ENCODE measurements around the gene RETREG3. TPM values are rescaled to one million over a fixed set of nuclear protein-coding genes. Genes with fewer than 3 reads are reported as not detected.
A peak's percentile ranks its signal among the peaks of the same experiment; 100 is the strongest.

RETREG3 gene
- total and polyA plus RNA-seq, 2 of the 13 experiments (the other 11 are each of a cell fraction or from before 2014, with no cell fraction given): 47.0 to 55.8 TPM

DNA sequence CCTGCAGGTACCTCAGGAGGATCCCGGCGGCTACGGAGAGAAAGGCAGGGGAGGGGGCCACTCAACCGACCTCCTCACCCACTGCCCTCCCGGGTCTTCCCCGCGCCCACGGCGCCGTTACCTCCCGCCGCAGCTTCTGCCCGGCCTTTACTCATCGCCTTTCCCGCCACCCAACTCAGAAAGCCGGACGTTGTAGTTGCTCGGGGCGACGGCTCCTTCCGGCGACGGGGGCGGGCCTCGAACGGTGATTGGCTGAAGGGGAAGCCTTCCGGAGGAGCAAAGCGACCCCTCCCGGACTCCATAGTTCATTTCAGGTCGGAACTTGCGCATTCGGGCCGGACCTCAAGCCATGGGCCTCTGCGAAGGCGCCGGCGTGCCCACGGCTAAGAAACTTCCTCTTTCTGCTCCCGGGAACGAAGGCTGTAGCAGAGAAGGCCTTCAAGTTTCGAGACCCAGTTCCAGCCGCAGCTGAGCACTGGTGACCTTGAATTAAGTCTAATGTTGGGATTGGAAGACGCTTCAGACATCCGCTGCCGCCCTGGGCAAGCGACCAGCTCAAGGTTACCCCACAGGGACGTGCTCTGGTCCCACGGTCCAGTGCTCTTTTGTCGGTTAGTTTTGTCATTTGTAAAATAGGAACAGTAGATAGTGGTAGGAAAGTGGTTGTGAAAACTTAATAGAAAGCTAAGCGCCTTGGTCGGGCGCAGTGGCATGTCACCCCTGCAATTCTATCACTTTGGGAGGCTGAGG lies 31.5 kb downstream of the RETREG3 start, which contains the start of gene PSMC3IP (continued):
- TF ChIP-seq, protein P1, sequence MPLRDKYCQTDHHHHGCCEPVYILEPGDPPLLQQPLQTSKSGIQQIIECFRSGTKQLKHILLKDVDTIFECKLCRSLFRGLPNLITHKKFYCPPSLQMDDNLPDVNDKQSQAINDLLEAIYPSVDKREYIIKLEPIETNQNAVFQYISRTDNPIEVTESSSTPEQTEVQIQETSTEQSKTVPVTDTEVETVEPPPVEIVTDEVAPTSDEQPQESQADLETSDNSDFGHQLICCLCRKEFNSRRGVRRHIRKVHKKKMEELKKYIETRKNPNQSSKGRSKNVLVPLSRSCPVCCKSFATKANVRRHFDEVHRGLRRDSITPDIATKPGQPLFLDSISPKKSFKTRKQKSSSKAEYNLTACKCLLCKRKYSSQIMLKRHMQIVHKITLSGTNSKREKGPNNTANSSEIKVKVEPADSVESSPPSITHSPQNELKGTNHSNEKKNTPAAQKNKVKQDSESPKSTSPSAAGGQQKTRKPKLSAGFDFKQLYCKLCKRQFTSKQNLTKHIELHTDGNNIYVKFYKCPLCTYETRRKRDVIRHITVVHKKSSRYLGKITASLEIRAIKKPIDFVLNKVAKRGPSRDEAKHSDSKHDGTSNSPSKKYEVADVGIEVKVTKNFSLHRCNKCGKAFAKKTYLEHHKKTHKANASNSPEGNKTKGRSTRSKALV (CRISPR knock-in tag; IDR thresholded peaks at IDR 0.05): peak; percentile 43
- TF ChIP-seq TBP (CRISPR knock-in tag; IDR thresholded peaks at IDR 0.05): no peak
- TF ChIP-seq, protein P2, sequence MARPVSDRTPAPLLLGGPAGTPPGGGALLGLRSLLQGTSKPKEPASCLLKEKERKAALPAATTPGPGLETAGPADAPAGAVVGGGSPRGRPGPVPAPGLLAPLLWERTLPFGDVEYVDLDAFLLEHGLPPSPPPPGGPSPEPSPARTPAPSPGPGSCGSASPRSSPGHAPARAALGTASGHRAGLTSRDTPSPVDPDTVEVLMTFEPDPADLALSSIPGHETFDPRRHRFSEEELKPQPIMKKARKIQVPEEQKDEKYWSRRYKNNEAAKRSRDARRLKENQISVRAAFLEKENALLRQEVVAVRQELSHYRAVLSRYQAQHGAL (CRISPR knock-in tag; IDR thresholded peaks at IDR 0.05; ENCODE audit: not compliant biosample characterization): peak; percentile 82
- TF ChIP-seq, protein P3, sequence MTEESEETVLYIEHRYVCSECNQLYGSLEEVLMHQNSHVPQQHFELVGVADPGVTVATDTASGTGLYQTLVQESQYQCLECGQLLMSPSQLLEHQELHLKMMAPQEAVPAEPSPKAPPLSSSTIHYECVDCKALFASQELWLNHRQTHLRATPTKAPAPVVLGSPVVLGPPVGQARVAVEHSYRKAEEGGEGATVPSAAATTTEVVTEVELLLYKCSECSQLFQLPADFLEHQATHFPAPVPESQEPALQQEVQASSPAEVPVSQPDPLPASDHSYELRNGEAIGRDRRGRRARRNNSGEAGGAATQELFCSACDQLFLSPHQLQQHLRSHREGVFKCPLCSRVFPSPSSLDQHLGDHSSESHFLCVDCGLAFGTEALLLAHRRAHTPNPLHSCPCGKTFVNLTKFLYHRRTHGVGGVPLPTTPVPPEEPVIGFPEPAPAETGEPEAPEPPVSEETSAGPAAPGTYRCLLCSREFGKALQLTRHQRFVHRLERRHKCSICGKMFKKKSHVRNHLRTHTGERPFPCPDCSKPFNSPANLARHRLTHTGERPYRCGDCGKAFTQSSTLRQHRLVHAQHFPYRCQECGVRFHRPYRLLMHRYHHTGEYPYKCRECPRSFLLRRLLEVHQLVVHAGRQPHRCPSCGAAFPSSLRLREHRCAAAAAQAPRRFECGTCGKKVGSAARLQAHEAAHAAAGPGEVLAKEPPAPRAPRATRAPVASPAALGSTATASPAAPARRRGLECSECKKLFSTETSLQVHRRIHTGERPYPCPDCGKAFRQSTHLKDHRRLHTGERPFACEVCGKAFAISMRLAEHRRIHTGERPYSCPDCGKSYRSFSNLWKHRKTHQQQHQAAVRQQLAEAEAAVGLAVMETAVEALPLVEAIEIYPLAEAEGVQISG (CRISPR knock-in tag; IDR thresholded peaks at IDR 0.05): peak; percentile 86
- TF ChIP-seq ZFP62 (CRISPR knock-in tag; IDR thresholded peaks at IDR 0.05): 0 out of 2 replicates have a peak, but pooled peaks have one; percentile 69
- 0 out of 2 replicates have a peak, but pooled peaks have one; percentile 18 for TF ChIP-seq TMF1 (CRISPR knock-in tag; IDR thresholded peaks at IDR 0.05; ENCODE audit: low read depth)
- 0 out of 2 replicates have a peak, but pooled peaks have one; percentile 15 for TF ChIP-seq DPF2 (CRISPR knock-in tag; IDR thresholded peaks at IDR 0.05; ENCODE audit: borderline replicate concordance, low read depth)
- peak; percentile 70; the same call in 1 of the 2 replicates for TF ChIP-seq ZNF839 (CRISPR knock-in tag; IDR thresholded peaks at IDR 0.05; ENCODE audit: borderline replicate concordance)
- TF ChIP-seq, protein P4, sequence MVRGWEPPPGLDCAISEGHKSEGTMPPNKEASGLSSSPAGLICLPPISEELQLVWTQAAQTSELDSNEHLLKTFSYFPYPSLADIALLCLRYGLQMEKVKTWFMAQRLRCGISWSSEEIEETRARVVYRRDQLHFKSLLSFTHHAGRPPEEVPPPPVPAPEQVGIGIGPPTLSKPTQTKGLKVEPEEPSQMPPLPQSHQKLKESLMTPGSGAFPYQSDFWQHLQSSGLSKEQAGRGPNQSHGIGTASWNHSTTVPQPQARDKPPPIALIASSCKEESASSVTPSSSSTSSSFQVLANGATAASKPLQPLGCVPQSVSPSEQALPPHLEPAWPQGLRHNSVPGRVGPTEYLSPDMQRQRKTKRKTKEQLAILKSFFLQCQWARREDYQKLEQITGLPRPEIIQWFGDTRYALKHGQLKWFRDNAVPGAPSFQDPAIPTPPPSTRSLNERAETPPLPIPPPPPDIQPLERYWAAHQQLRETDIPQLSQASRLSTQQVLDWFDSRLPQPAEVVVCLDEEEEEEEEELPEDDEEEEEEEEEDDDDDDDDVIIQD (CRISPR knock-in tag; IDR thresholded peaks at IDR 0.05; ENCODE audit: low read depth): no peak
- TF ChIP-seq ZNF121 (CRISPR knock-in tag; IDR thresholded peaks at IDR 0.05): no peak
- TF ChIP-seq ZNF264 (CRISPR knock-in tag; IDR thresholded peaks at IDR 0.05): peak; percentile 62; the same call in 1 of the 2 replicates
- peak; percentile 74 for TF ChIP-seq CREB1 (IDR thresholded peaks at IDR 0.05)
- peak; percentile 93 for TF ChIP-seq CREB1 (CRISPR knock-in tag; IDR thresholded peaks at IDR 0.05)
- TF ChIP-seq, protein P5, sequence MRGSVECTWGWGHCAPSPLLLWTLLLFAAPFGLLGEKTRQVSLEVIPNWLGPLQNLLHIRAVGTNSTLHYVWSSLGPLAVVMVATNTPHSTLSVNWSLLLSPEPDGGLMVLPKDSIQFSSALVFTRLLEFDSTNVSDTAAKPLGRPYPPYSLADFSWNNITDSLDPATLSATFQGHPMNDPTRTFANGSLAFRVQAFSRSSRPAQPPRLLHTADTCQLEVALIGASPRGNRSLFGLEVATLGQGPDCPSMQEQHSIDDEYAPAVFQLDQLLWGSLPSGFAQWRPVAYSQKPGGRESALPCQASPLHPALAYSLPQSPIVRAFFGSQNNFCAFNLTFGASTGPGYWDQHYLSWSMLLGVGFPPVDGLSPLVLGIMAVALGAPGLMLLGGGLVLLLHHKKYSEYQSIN (CRISPR knock-in tag; IDR thresholded peaks at IDR 0.05; ENCODE audit: borderline replicate concordance): no peak
- peak; percentile 86 for TF ChIP-seq SMAD3 (CRISPR knock-in tag; IDR thresholded peaks at IDR 0.05)

Measured in HepG2 (cell line).